ENCODE results near the gene GRIK4. TPM values are rescaled to one million over a fixed set of nuclear protein-coding genes. Genes with fewer than 3 reads are reported as not detected.

GRIK4 gene
- total RNA-seq, 2 donors from 2014 or later = 0.15 to 0.20 TPM

DNA sequence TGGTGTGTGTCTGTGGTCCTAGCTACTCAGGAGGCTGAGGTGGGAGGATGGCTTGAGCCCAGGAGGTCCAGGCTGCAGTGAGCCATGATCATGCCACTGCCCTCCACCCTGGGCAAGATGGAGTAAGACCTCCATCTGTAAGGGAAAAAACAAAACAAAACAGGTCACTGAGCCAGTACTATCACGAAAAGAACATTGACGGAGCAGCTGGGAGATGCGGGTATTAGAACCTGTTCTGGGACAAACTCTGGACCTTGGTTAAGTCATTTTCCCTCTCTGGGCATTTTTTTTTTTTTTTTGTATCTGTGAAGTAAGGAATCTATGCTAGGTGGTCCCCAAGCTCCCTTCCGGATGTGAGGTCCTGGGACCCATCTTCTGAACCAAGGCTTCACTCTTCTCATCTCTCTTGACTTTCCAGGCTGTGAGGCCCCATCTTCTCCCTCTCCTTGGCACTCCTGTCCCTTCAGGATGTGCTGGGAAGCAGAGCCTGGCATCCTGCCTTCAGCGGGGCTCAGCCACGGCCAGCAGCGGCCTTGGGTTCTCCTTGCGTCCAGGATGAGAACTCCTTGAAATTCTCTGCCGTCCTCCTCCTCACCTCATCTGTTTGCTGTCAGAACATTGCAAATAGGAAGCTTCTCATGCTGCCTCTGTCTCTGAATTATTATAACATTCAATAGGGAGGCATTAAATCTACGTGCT lies 130.8 kb downstream of the GRIK4 start:
- DNase-seq = no peak
- no peak for ATAC-seq
- intact Hi-C loops (cut with DNase I, micrococcal nuclease) = no loop called here

DNA sequence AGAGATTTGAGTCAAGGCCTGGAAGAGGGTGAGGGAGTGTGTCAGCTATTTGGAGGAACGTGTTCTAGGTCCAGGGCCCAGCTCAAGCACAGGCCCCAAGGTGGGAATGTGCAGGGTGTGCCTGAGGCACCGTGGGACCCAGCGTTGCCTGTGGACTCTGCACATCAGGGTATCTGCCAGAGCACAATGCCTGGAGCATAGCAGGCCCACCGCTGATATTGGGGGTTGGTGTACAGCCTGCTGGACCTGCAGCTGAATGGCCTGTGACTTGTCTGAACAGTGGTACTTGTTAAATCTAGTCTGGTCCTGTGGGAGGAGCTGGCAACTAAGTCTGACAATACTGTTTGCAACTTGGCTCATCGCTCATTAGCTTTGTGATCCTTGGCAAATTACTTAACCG lies 131.7 kb downstream of the GRIK4 start:
- no peak for ATAC-seq
- intact Hi-C loops (cut with DNase I, micrococcal nuclease) = no loop called here
- DNase-seq = no peak

DNA sequence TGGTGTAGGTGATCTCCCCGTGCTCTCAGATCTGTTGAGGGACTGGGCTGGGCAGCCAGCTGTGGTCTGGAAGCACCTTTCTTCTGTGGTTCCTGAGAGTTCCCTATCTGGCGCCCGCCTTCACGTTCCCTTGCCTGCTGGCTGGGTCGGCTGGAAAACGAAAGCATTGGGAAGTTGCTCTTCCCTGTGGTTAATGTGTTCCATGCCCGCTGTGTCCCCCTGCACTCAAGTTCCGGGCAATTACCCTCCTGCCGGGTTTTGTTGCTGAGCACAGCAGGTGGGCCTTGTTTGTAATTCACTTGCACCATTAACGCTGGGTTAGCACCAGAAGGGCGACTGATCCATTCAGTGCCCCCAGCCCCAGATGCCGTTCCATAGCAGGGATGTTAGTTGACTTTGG lies 134.1 kb downstream of the GRIK4 start:
- intact Hi-C loops (cut with DNase I, micrococcal nuclease) = no loop called here
- ATAC-seq (no peak), DNase-seq (no peak)

DNA sequence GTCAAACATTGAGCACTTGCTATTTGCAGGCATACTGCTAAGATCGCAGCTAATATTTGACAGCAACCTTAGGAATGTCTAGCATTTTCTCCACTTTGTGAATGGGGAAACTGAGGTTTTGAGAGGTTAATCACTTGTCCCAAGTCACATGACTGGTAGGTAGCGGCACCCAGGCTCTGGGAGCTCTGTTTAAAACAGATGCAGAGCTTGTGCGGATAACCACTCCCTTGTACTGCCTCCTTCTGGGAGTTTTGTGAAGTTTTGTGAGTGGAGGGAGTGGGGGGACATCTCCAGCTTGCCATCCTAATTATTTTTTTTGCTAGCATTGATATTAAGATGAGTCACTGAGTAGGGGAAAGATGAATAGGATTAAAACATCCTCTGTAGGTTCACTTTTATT lies 134.7 kb downstream of the GRIK4 start:
- ATAC-seq (no peak), DNase-seq (no peak)
- intact Hi-C loops (cut with DNase I, micrococcal nuclease) = no loop called here

DNA sequence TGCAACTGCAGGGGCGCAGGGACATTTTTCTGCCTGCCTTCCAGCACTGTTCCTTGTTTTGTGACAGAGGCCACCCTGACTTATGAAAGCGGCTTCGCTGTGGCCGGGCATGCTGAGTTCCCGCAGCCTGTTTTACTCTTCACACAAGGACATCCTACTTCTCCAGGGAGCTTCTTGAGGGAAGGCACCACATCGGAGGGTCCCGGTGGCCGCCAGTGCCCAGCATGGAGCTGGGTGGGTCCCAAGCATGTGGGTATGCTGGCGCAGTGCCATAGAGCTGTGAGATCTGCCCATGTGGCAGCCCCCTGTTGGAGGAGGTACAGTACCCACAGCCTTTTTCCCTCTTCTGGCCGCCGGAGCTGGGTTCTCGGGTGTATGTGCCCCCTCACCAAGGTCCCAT lies 136.1 kb downstream of the GRIK4 start:
- no peak for ATAC-seq
- no peak for DNase-seq

DNA sequence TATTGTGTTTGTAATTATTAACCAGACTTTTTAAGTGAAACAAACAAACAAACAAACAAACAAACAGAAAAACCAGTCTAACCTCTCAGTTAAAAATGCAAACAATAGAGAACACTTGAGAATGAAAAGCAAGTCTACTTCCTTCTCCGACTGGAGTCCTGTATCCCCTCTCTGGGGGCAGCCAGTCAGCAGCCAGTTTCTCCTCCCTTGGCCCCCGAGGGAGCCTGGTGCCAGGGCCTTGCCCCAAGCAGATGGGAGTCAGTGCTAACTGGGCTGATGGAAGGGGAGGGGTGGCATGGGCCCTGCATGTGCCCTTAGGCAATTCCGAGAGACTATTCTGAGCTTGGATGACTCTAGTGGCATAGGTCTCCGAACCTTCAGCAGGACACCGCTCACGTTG lies 137.2 kb downstream of the GRIK4 start:
- no peak for ATAC-seq
- no peak for DNase-seq
- intact Hi-C loops (cut with DNase I, micrococcal nuclease) = no loop called here

More for the DNA sequence above, 136.1 kb downstream of the GRIK4 start:
- intact Hi-C loops (cut with DNase I, micrococcal nuclease) = no loop called here

DNA sequence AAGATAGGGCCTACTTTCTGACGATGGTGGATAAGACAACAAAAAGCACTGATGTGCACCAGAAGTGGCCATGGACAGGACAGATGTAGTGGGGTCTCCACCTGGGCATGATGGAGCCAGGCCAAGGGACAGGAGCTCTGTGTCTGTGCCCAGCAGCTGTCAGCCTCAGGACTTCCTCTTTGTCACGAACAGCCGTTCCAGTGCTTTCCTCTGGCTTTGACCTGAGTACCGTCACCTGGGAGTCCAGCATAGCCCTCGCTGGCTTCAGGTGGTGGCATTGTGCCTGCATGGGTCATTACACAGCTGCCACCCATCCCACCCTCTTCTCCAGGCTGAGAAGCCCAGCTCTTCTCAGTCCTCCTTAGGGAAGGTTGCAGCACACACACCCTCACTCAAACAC lies 137.8 kb downstream of the GRIK4 start:
- ATAC-seq (no peak), DNase-seq (no peak)
- intact Hi-C loops (cut with DNase I, micrococcal nuclease) = no loop called here

DNA sequence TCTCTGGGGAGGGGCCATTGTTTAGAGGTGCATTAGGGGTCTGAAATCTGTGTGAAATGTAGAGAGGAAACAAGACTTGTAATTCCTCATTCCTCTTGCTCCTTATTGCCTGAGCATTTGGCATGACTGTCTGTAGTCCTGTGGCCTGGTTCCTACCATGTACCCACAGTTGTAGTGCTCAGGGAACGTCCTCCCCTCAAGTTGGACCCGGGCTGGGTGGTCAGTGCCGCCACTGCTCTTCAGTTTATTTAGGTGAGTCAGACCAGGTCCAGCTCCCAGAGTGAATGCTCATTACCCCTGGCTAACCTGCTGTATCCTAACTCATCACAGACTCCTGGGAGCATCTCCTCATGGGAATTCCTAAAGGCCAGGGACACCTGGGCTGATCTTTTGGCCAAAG lies 139.8 kb downstream of the GRIK4 start:
- ATAC-seq = no peak
- DNase-seq = no peak
- intact Hi-C loops (cut with DNase I, micrococcal nuclease) = no loop called here

DNA sequence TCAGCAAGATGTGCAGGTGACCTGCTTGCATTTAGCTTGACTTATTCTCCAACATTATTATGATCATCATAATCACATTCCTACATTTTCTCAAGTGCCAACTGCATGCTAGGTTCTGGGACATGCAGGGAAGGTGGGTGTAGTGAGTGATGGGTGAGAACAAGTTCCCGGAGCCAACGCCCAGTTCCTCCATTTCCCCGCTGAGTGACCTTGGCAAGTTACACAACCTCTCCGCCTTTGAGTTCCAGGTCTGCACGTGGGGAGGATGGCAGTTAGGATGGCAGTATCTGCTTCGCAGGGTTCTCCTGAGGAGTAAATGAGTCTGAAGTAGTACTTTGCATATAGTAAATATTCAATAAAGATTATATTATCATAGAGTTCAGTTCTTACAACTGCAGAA lies 140.3 kb downstream of the GRIK4 start:
- intact Hi-C loops (cut with DNase I, micrococcal nuclease) = no loop called here
- ATAC-seq (no peak), DNase-seq (no peak)

DNA sequence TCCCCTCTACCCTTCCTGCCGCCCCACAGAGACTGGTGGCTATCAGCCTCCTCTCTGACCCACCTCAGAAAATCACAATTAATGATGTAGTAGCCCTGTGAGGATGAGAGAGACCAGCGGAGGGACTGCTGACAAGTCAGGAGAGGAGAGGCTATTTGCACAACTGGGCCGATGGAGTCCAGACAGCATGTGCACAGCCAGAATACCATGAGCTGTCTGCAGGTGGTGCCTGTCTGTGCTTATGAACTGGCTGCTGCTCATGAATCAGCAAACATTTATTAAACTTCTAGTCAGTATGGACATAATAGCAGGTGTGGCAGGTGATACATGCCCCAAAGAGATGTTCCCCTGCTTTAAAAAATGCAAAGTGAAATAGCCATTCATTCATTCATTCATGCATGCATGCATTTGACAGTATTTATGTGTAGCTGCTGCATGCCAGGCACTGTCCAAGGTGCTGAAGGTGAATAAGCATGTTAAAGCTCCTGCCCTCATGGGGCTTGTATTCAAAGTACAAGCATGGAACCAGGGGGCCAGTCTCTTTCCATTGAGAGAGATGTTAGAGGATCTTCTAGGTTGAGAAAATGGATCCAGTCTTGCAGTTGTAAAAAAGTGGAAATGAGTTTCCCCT lies 141.3 kb downstream of the GRIK4 start:
- intact Hi-C loops (cut with DNase I, micrococcal nuclease) = no loop called here
- ATAC-seq (no peak), DNase-seq (no peak)

DNA sequence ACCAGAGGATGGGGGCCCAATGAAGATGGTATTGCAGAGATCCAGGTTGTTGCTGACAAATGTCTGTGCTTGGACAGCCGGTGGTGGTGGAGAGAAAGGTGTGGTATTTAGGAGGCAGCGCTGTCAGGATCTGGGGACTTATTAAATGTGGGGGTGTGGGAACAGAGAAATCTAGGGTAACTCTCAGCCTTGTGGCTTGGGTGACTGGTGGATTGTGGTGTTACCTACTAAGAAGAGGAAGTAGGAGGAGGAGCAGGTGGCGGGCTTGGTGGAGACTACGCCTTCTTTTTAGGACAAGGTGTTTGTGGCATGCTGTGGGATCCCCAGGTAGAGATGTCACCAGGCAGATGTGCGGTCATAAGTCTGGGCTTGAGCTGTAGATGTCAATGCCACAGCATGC lies 144.0 kb downstream of the GRIK4 start:
- intact Hi-C loops (cut with DNase I, micrococcal nuclease) = no loop called here
- DNase-seq (no peak), ATAC-seq (no peak)

DNA sequence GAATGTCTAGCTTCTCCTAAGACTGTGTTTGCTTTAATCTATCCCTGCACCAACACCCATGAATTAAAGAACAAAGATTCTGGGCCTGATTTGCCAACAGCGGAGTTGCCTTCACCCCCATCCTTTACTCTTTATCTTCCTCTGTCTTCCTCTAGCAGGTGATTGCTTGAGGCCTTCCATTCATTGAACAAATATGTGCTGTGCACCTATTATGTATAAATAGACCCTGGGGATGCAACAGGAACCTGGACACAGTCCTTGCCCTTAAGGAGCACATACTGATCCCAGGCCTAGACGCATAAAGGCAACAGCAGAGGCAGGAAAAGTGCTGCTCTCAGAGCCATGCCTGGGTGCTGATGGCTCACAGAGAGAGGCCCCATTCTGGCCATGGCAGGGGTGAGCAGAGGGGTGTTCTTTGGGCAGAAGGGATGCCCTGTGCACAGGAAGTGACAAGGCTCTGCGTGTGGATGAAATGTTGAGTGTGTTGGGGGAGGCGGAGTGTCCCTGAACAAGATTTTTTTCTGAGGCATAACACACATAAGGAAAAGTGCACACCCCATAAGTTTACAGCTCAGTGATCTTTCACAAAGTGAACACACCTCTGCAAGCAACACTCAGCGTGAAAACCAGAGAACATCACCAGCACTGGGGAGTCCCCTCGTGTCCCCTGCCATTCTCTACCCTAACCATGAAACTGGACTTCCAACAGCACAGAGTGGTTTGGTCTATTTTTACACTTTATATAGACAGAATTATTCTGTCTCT lies 145.9 kb downstream of the GRIK4 start:
- ATAC-seq = no peak
- DNase-seq = no peak
- intact Hi-C loops (cut with DNase I, micrococcal nuclease) = no loop called here

DNA sequence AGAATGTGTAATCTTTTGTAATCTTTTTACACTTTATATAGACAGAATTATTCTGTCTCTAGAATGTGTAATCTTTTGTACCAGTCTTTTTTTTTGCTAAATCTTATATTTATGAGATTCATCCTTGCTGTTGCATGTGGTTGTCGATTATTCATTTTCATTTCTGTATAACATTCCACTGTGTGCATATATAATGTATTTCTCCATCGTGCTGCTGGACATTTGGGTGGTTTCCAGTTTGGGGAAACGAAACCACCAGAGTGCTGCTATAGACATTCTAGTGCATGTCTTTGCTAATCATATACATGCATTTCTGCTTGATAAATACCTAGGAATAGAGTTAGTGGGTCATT lies 146.5 kb downstream of the GRIK4 start:
- DNase-seq (no peak), ATAC-seq (no peak)
- intact Hi-C loops (cut with DNase I, micrococcal nuclease) = no loop called here

DNA sequence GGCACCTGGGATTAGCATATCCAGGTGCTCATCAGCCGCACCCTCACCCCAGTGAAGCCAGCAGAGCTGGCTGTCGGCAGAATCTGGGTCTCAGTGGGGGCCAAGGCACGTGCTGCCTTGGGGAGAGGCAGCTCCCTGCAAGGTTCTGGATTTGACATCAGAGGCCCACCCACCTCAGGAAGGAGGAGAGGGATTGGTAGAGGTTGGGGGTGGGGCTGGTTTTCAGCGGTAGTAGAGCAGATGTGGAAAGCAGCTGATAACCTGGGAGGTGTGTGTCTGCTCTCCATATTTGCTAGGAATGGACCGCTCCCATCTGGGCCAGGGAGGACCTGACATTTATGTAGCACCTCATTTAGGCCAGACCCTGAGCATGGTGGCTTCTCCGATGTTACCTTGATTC lies 147.5 kb downstream of the GRIK4 start:
- DNase-seq (no peak), ATAC-seq (no peak)
- intact Hi-C loops (cut with DNase I, micrococcal nuclease) = no loop called here

DNA sequence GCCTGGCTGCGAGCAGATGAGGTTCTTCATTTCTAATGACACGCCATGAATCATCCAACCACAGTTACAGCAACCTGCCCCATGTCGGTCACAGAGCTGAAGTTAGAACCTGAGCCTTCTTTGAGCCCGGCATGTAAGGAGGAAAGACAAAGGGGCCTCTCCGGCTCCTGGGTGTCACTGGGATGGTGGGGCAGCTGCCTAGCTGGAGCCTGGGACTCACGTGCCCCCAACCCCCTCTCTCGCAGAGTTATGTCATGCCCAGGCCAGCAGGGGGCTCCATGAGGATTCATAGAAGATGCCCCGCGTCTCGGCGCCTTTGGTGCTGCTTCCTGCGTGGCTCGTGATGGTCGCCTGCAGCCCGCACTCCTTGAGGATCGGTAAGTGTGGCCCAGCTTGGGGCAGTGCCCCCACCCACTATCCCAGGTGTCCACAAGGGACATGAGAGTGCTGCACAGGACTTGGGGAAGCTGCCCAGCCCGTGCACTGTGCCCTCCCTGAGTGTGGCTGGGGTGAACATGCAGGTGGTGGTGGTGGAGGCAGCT lies 148.5 kb downstream of the GRIK4 start:
- ATAC-seq = no peak
- intact Hi-C loops (cut with DNase I, micrococcal nuclease) = no loop called here
- DNase-seq = peak in 1 of 2 donors; percentile 35

DNA sequence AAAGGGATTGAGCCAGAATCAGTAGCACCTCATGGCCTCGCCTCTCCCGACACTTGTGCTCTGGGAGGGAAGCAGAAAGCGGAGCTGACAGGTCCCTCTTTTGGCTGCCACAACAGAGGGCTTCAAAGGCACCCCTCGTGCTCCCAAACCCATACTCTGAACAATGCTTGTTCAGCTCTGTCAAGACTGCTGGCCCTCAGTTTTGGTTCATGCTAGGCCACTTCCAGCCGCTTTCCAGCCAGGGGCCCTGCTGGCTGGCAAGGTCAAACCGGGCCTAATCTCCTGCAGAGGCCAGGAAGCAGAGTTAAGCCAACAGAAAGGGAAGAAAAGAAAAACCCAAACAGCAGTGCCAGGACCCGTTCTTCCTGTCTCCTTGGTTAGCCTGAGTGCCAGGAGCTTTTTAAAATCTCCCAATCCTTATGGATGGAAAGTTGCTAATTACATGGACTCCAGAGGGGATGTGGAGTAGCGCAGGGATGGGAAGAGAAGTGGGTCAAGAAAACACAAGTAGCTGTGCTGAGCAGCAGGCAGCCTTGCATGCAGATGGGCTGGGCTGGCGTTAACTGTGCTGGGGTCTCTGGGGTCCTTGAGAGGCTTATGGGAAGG lies 150.6 kb downstream of the GRIK4 start:
- DNase-seq (no peak), ATAC-seq (no peak)
- intact Hi-C loops (cut with DNase I, micrococcal nuclease) = no loop called here

DNA sequence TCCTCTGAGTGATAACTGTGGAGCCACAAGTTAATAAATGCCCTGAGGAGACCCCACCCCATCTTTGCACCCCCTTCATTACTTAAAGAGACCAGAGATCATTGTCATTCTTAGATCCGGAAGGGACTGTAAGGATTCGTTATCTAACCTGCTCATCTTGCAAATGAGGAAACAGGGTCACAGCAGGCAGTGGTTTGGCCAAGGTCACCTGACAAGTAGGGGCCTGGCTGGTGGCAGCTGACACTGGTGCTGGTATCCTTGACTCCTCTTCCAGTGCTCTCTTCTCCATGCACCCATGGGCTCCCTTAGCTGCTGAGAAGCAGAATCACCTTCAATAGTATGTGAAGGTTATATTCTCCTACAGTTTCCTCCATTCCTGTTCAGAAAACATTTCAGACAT lies 151.6 kb downstream of the GRIK4 start:
- ATAC-seq = no peak
- DNase-seq = no peak
- intact Hi-C loops (cut with DNase I, micrococcal nuclease) = no loop called here

DNA sequence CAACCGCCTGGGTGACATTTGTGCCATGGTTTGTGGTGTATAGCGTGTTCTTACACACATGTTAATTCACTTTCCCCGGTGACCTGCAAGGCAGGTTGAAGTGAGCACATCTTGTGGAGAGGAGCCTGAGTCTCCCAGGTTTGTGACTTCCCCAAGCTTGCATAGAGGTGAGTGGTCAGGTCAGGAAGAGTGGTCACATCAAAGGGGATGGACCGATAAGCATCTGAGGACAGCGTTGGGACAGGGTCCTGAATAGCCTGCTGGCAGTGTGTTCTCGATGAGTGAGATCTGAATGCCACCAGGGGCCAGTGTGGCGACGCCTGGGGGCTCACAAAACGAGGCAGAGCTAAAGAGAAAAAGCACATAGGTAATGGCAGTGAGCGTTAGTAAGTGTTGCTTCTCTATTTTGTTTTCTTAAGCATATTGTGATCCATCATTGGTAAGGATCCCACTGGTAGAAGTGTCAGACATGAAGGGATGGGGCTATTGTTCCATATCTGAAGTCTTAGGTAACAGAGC lies 154.6 kb downstream of the GRIK4 start:
- intact Hi-C loops (cut with DNase I, micrococcal nuclease) = no loop called here
- no peak for ATAC-seq
- no peak for DNase-seq

DNA sequence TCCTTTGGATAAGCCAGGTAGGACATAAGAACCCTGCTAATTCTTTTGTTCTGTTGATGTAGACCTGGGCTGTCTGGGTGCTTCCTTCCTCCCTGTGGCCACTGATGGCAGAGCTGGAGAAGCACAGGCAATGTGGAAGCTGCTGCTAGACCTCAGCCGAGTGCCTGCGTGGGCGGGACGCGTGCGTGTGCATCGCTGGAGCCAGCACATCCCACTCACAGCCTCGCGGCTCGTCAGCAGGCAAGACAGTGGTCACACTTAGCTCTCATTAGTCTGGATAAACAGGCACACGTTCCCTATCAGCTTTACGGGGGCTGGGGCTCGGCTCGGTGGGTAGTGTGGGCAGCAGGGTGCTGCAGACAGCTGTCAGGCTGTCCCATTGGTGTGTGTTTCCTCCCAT lies 155.7 kb downstream of the GRIK4 start:
- ATAC-seq = no peak
- DNase-seq = no peak
- intact Hi-C loops (cut with DNase I, micrococcal nuclease) = no loop called here

DNA sequence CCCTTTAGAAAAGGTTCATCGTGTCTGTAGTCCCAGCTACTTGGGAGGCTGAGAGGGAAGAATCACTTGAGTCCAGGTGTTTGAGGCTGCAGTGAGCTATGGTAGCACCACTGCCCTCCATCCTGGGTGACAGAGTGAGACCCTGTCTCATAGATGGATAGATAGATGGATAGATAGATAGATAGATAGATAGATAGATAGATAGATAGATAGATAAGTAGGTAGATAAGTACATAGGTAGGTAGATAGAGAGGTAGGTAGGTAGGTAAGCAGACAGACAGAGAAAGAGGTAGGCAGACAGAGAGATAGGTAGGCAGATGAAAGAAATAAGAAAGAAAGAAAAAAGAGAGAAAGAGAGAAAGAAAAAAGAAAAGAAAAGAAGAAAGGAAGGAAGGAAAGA lies 156.4 kb downstream of the GRIK4 start:
- ATAC-seq (no peak), DNase-seq (no peak)
- intact Hi-C loops (cut with DNase I, micrococcal nuclease) = no loop called here
